Activated CD4-positive, alpha-beta T cell treated with anti-CD3 and anti-CD28 coated beads, Interleukin-2, amount 10 ng/mL, durations not matched to agents 7 days and 5 days (primary cell): ENCODE measurements around the gene TEAD2. TPM values are rescaled to one million over a fixed set of nuclear protein-coding genes. Genes with fewer than 3 reads are reported as not detected.

Source experiments
- CTCF ChIA-PET: fragments of 350-600 bp; sonication (Branson Sonifier 250); formaldehyde crosslinking; loops from one replicate; lab custom pipeline; 2021; ENCODE audit warnings: antibody characterized with exemption; lab: Charles Lee
- POLR2A ChIA-PET: fragments of 350-600 bp; sonication (Branson Sonifier 250); formaldehyde crosslinking; loops from one replicate; lab custom pipeline; 2021; ENCODE audit warnings: antibody characterized with exemption; lab: Charles Lee
- DNase-seq: peaks from one replicate; pipeline ENCODE4 v3.0.0-alpha.2; 2020
- H3K27ac Mint-ChIP-seq: one replicate; pipeline ENCODE4 v1.8.0; 2021; ENCODE audit warnings: mild to moderate bottlenecking, moderate library complexity, mixed read lengths
- H3K27me3 Mint-ChIP-seq: one replicate; pipeline ENCODE4 v1.8.0; 2021; ENCODE audit warnings: mixed read lengths
- H3K36me3 Mint-ChIP-seq: one replicate; pipeline ENCODE4 v1.8.0; 2021; ENCODE audit warnings: low read depth, mixed read lengths
- H3K4me1 Mint-ChIP-seq: one replicate; pipeline ENCODE4 v1.8.0; 2021; ENCODE audit warnings: mixed read lengths
- H3K4me3 Mint-ChIP-seq: one replicate; pipeline ENCODE4 v1.8.0; 2021; ENCODE audit warnings: mild to moderate bottlenecking, moderate library complexity, mixed read lengths
- H3K9me3 Mint-ChIP-seq: one replicate; pipeline ENCODE4 v1.8.0; 2021; ENCODE audit warnings: mixed read lengths
- total RNA-seq, 2 experiments: library from RNA; stranded (reverse); gene quantifications; one replicate each; pipeline ENCODE4 v1.2.3, GENCODE V29; 2021

TEAD2 gene
- total RNA-seq = not detected

- H3K9me3 Mint-ChIP-seq = no peaks in the 10 kb centered on the region
- no peak within 1 kb of the TSS for H3K4me3 Mint-ChIP-seq
- POLR2A ChIA-PET = no interaction called here
- no peak for DNase-seq
- CTCF ChIA-PET = interaction anchor here (0.6 to 1.1 kb wide), 2 partner anchors 29 to 517 kb away, joined by 3 to 4 read pairs; no protein-coding TSS in a partner anchor
- no peak within 1 kb of the TSS for H3K27ac Mint-ChIP-seq
- H3K4me1 Mint-ChIP-seq = peaks cover 10% of the 10 kb centered on the region
- peaks cover 37% of the 10 kb centered on the region for H3K27me3 Mint-ChIP-seq
- no peaks in the 10 kb centered on the region for H3K36me3 Mint-ChIP-seq
Measured at GRCh38 chr19:49362048-49362928, at the start of gene TEAD2. TSS of gene TEAD2 (minus strand) at chr19:49362416. CDS start at chr19:49360075, 2,341 bp downstream.

- Mint-ChIP-seq H3K4me1 (peaks cover 59% of the 10 kb centered on the region), H3K27ac (peak overlapping the region; percentile 52), H3K9me3 (no peaks in the 10 kb centered on the region), H3K27me3 (peaks cover 3% of the 10 kb centered on the region), H3K36me3 (no peaks in the 10 kb centered on the region), H3K4me3 (no peak overlapping the region)
- no peak for DNase-seq
- ChIA-PET POLR2A (interaction anchor here (0.6 kb wide), 2 partner anchors 42 to 106 kb away, joined by 3 to 4 read pairs; no protein-coding TSS in a partner anchor), CTCF (interaction anchor here (0.8 to 8.8 kb wide), 5 partner anchors 10 to 31 kb away, joined by 3 to 71 read pairs (median 5); partner anchors contain the start of genes GFY and PTH2)
Measured at GRCh38 chr19:49411681-49412326, 49.6 kb upstream of the TEAD2 start.

GRCh38 chr19:49409441-49410029 lies 47.3 kb upstream of the TEAD2 start:
- Mint-ChIP-seq H3K4me3 (peak overlapping the region; percentile 51), H3K27me3 (peaks cover 2% of the 10 kb centered on the region), H3K27ac (peak overlapping the region; percentile 93), H3K9me3 (no peaks in the 10 kb centered on the region), H3K36me3 (no peaks in the 10 kb centered on the region), H3K4me1 (peaks cover 62% of the 10 kb centered on the region)
- CTCF ChIA-PET = interaction anchor here (0.5 to 8.8 kb wide), 5 partner anchors 12 to 95 kb away, joined by 3 to 71 read pairs (median 6); partner anchors contain the start of genes FLT3LG, GFY and PTH2
- POLR2A ChIA-PET = no interaction called here
- DNase-seq = peak; percentile 59

GRCh38 chr19:49408816-49409440 lies 46.7 kb upstream of the TEAD2 start:
- Mint-ChIP-seq H3K9me3 (no peaks in the 10 kb centered on the region), H3K27ac (peak overlapping the region; percentile 93), H3K36me3 (no peaks in the 10 kb centered on the region), H3K27me3 (peaks cover 2% of the 10 kb centered on the region), H3K4me1 (peaks cover 63% of the 10 kb centered on the region), H3K4me3 (peak overlapping the region; percentile 51)
- POLR2A ChIA-PET = no interaction called here
- CTCF ChIA-PET = interaction anchor here (0.5 to 8.8 kb wide), 6 partner anchors 13 to 95 kb away, joined by 3 to 71 read pairs (median 5); partner anchors contain the start of genes FLT3LG, GFY and PTH2
- no peak for DNase-seq

GRCh38 chr19:49407482-49408015 lies 45.3 kb upstream of the TEAD2 start:
- peaks cover 2% of the 10 kb centered on the region for H3K27me3 Mint-ChIP-seq
- peak overlapping the region; percentile 93 for H3K27ac Mint-ChIP-seq
- POLR2A ChIA-PET = no interaction called here
- no peak for DNase-seq
- H3K36me3 Mint-ChIP-seq = no peaks in the 10 kb centered on the region
- H3K4me3 Mint-ChIP-seq = no peak overlapping the region
- CTCF ChIA-PET = interaction anchor here (0.7 to 8.8 kb wide), 2 partner anchors 14 to 248 kb away, joined by 3 to 71 read pairs; partner anchors contain the start of genes GFY and PTH2
- peaks cover 69% of the 10 kb centered on the region for H3K4me1 Mint-ChIP-seq
- H3K9me3 Mint-ChIP-seq = no peaks in the 10 kb centered on the region

- H3K4me3 Mint-ChIP-seq = no peak overlapping the region
Measured at GRCh38 chr19:49407079-49407478, 44.9 kb upstream of the TEAD2 start.

GRCh38 chr19:49403404-49404187 lies 41.4 kb upstream of the TEAD2 start:
- ChIA-PET POLR2A (no interaction called here), CTCF (interaction anchor here (0.5 to 2.2 kb wide), 6 partner anchors 12 to 360 kb away, joined by 3 to 7 read pairs (median 4); no protein-coding TSS in a partner anchor)
- Mint-ChIP-seq H3K27ac (no peak overlapping the region), H3K4me3 (no peak overlapping the region), H3K27me3 (peaks cover 2% of the 10 kb centered on the region), H3K9me3 (no peaks in the 10 kb centered on the region), H3K36me3 (no peaks in the 10 kb centered on the region), H3K4me1 (peaks cover 44% of the 10 kb centered on the region)
- DNase-seq = no peak

More at GRCh38 chr19:49407079-49407478, 44.9 kb upstream of the TEAD2 start:
- H3K36me3 Mint-ChIP-seq = no peaks in the 10 kb centered on the region
- peaks cover 2% of the 10 kb centered on the region for H3K27me3 Mint-ChIP-seq
- POLR2A ChIA-PET = no interaction called here
- no peaks in the 10 kb centered on the region for H3K9me3 Mint-ChIP-seq
- H3K27ac Mint-ChIP-seq = peak overlapping the region; percentile 13
- CTCF ChIA-PET = interaction anchor here (1.0 to 8.8 kb wide), 4 partner anchors 12 to 63 kb away, joined by 3 to 71 read pairs (median 4); partner anchors contain the start of genes GFY and PTH2
- H3K4me1 Mint-ChIP-seq = peaks cover 64% of the 10 kb centered on the region
- DNase-seq = no peak

GRCh38 chr19:49400029-49400428 lies 37.8 kb upstream of the TEAD2 start:
- Mint-ChIP-seq H3K27ac (no peak overlapping the region), H3K9me3 (no peaks in the 10 kb centered on the region), H3K4me1 (peaks cover 34% of the 10 kb centered on the region), H3K27me3 (peaks cover 2% of the 10 kb centered on the region), H3K4me3 (no peak overlapping the region), H3K36me3 (no peaks in the 10 kb centered on the region)
- ChIA-PET POLR2A (no interaction called here), CTCF (no interaction called here)
- no peak for DNase-seq

GRCh38 chr19:49398931-49399330 lies 36.7 kb upstream of the TEAD2 start:
- no peaks in the 10 kb centered on the region for H3K9me3 Mint-ChIP-seq
- peaks cover 2% of the 10 kb centered on the region for H3K27me3 Mint-ChIP-seq
- ChIA-PET POLR2A (no interaction called here), CTCF (no interaction called here)
- DNase-seq = no peak
- no peaks in the 10 kb centered on the region for H3K36me3 Mint-ChIP-seq
- H3K4me1 Mint-ChIP-seq = peaks cover 34% of the 10 kb centered on the region
- H3K4me3 Mint-ChIP-seq = no peak overlapping the region
- peak overlapping the region; percentile 42 for H3K27ac Mint-ChIP-seq

- DNase-seq = no peak
- Mint-ChIP-seq H3K4me1 (peaks cover 27% of the 10 kb centered on the region), H3K27me3 (peaks cover 2% of the 10 kb centered on the region), H3K36me3 (no peaks in the 10 kb centered on the region), H3K27ac (peak overlapping the region; percentile 42), H3K9me3 (no peaks in the 10 kb centered on the region), H3K4me3 (no peak overlapping the region)
- CTCF ChIA-PET = interaction anchor here (1.0 kb wide), 1 partner anchor 130 kb away, joined by 6 read pairs; the partner anchor contains the start of gene RCN3
- POLR2A ChIA-PET = no interaction called here
Measured at GRCh38 chr19:49398001-49398615, 35.9 kb upstream of the TEAD2 start.
